Neural cell (in vitro differentiated cells): ENCODE measurements around the gene C20orf144. TPM values are rescaled to one million over a fixed set of nuclear protein-coding genes. Genes with fewer than 3 reads are reported as not detected.
"Not testable (repeated sequence)": the region's sequence is repeated elsewhere in the genome, so short reads cannot be mapped to it uniquely, and the experiment has no call there.

Experiments
- H2AFZ ChIP-seq: fragments of 200-600, 300-800 bp; sonication (generic), shearing (Covaris generic); 2 replicates; pipeline ENCODE4 v1.6.0; 2014; ENCODE audit warnings: low read depth, mild to moderate bottlenecking, antibody characterized with exemption, low read length, moderate library complexity
- H3F3A ChIP-seq: fragments of 200-600 bp; shearing (Covaris generic); 2 replicates; pipeline ENCODE4 v1.6.1; 2016; ENCODE audit warnings: mild to moderate bottlenecking, moderate library complexity, mixed read lengths, antibody characterized with exemption, low read length; ENCODE audit not compliant: insufficient read depth, poor library complexity, severe bottlenecking
- H3K27ac ChIP-seq: fragments of 200-600, 300-800 bp; sonication (generic), shearing (Covaris generic); 2 replicates; pipeline ENCODE4 v1.5.1; 2014; ENCODE audit warnings: mild to moderate bottlenecking, low read length, moderate library complexity
- H3K27me3 ChIP-seq: fragments of 300-800, 200-600 bp; sonication (generic), shearing (Covaris generic); 2 replicates; pipeline ENCODE4 v1.6.0; 2014; ENCODE audit warnings: mild to moderate bottlenecking, low read depth, low read length, moderate library complexity; ENCODE audit not compliant: insufficient read depth
- H3K36me3 ChIP-seq: fragments of 300-800, 200-600 bp; sonication (generic), shearing (Covaris generic); 2 replicates; pipeline ENCODE4 v1.5.1; 2014; ENCODE audit warnings: mild to moderate bottlenecking, antibody characterized with exemption, low read length, moderate library complexity; ENCODE audit not compliant: insufficient read depth
- H3K4me2 ChIP-seq: fragments of 300-800, 200-600 bp; sonication (generic), shearing (Covaris generic); 2 replicates; pipeline ENCODE4 v1.6.0; 2014; ENCODE audit warnings: mild to moderate bottlenecking, low read length
- H3K4me3 ChIP-seq: fragments of 300-800, 200-600 bp; sonication (generic), shearing (Covaris generic); 2 replicates; pipeline ENCODE4 v1.5.1; 2014; ENCODE audit warnings: mild to moderate bottlenecking, low read length, moderate library complexity
- H3K79me2 ChIP-seq: fragments of 200-600 bp; shearing (Covaris generic); replicated peaks from 2 replicates; pipeline ENCODE4 v1.6.0; 2014; ENCODE audit warnings: mild to moderate bottlenecking, low read length, moderate library complexity; ENCODE audit not compliant: insufficient read depth
- H3K9ac ChIP-seq: fragments of 300-800, 200-600 bp; sonication (generic), shearing (Covaris generic); 2 replicates; pipeline ENCODE4 v1.6.1; 2016; ENCODE audit warnings: mild to moderate bottlenecking, low read length, mixed read lengths
- H3K9me2 ChIP-seq: fragments of 200-600 bp; shearing (Covaris generic); 2 replicates; pipeline ENCODE4 v1.6.1; 2016; ENCODE audit warnings: mild to moderate bottlenecking, low read length, mixed read lengths; ENCODE audit not compliant: insufficient read depth
- H3K9me3 ChIP-seq: fragments of 200-600, 300-800 bp; sonication (generic), shearing (Covaris generic); 2 replicates; pipeline ENCODE4 v1.6.1; 2016; ENCODE audit warnings: mild to moderate bottlenecking, mixed run types, low read length, moderate library complexity, mixed read lengths
- H4K20me1 ChIP-seq: fragments of 200-600 bp; shearing (Covaris generic); 2 replicates; pipeline ENCODE4 v1.6.1; 2016; ENCODE audit warnings: mild to moderate bottlenecking, mixed run types; ENCODE audit not compliant: insufficient read depth
- CTCF ChIP-seq: fragments of 450-650 bp; IDR thresholded peaks from 2 replicates; pipeline ENCODE4 v1.5.1; 2014; ENCODE audit warnings: antibody characterized with exemption, mild to moderate bottlenecking, moderate library complexity; ENCODE audit not compliant: poor library complexity, severe bottlenecking
- EP300 ChIP-seq: fragments of 450-650 bp; conservative IDR thresholded peaks from 2 replicates; pipeline ENCODE4 v1.6.1; 2014; ENCODE audit warnings: antibody characterized with exemption, mild to moderate bottlenecking, moderate library complexity; ENCODE audit not compliant: poor library complexity, severe bottlenecking
- EZH2 ChIP-seq: fragments of 200-600, 300-800 bp; shearing (Covaris generic), sonication (generic); IDR thresholded peaks from 2 replicates; pipeline ENCODE4 v1.6.1; 2014; ENCODE audit warnings: antibody characterized with exemption, low read length, borderline replicate concordance, mild to moderate bottlenecking; ENCODE audit not compliant: insufficient read depth, poor library complexity, severe bottlenecking
- MXI1 ChIP-seq: fragments of 450-650 bp; conservative IDR thresholded peaks from 2 replicates; pipeline ENCODE4 v1.6.1; 2014; ENCODE audit warnings: antibody characterized with exemption, mild to moderate bottlenecking; ENCODE audit not compliant: poor library complexity, severe bottlenecking
- POLR2AphosphoS5 ChIP-seq: IDR thresholded peaks from 2 replicates; pipeline ENCODE4 v1.6.1; 2012
- RAD21 ChIP-seq: fragments of 450-650 bp; conservative IDR thresholded peaks from 2 replicates; pipeline ENCODE4 v1.6.1; 2014; ENCODE audit warnings: antibody characterized with exemption, mild to moderate bottlenecking, moderate library complexity
- REST ChIP-seq: IDR thresholded peaks from 2 replicates; pipeline ENCODE4 v1.6.1; 2012; ENCODE audit warnings: borderline replicate concordance
- SMC3 ChIP-seq: fragments of 450-650 bp; conservative IDR thresholded peaks from 2 replicates; pipeline ENCODE4 v1.6.1; 2014; ENCODE audit warnings: antibody characterized with exemption, mild to moderate bottlenecking, moderate library complexity; ENCODE audit not compliant: poor library complexity
- TAF1 ChIP-seq: IDR thresholded peaks from 2 replicates; pipeline ENCODE4 v1.6.1; 2012; ENCODE audit warnings: low read depth
- polyA plus RNA-seq: library from polyadenylated mRNA; depleted of rRNA; stranded (reverse); fragments of >200 nt; gene quantifications from 2 replicates; pipeline ENCODE4 v1.2.3, GENCODE V29; 2014

C20orf144 gene
- polyA plus RNA-seq, 1 donor from 2014 or later: not detected

- no peaks in the 10 kb centered on the region for H3K79me2 ChIP-seq
- H3K36me3 ChIP-seq: no peaks in the 10 kb centered on the region
- no peak overlapping the region for H2AFZ ChIP-seq
- H3K4me3 ChIP-seq: no peak overlapping the region
- no peak for TF ChIP-seq MXI1
- H3F3A ChIP-seq: no peaks in the 10 kb centered on the region
- no peaks in the 10 kb centered on the region for H3K27me3 ChIP-seq
- H3K9me3 ChIP-seq: no peaks in the 10 kb centered on the region
- H3K27ac ChIP-seq: no peak overlapping the region
- H4K20me1 ChIP-seq: no peaks in the 10 kb centered on the region
- no peak overlapping the region for H3K9ac ChIP-seq
- no peaks in the 10 kb centered on the region for H3K9me2 ChIP-seq
- no peak overlapping the region for H3K4me2 ChIP-seq
These were observed 32.6 kb upstream of the C20orf144 start for GRCh38 chr20:33629533-33629932.

GRCh38 chr20:33629979-33630378, 32.1 kb upstream of the C20orf144 start:
- Histone ChIP-seq H3F3A (no peaks in the 10 kb centered on the region), H2AFZ (no peak overlapping the region), H3K9ac (no peak overlapping the region), H3K27ac (no peak overlapping the region), H3K36me3 (no peaks in the 10 kb centered on the region), H3K4me2 (no peak overlapping the region), H3K27me3 (no peaks in the 10 kb centered on the region), H3K9me3 (no peaks in the 10 kb centered on the region), H4K20me1 (no peaks in the 10 kb centered on the region), H3K4me3 (no peak overlapping the region), H3K9me2 (no peaks in the 10 kb centered on the region), H3K79me2 (no peaks in the 10 kb centered on the region)
- TF ChIP-seq SMC3 (no peak), TAF1 (no peak), REST (no peak), POLR2AphosphoS5 (no peak), CTCF (no peak), MXI1 (no peak), EZH2 (no peak), EP300 (no peak), RAD21 (no peak)

GRCh38 chr20:33630507-33630906, 31.6 kb upstream of the C20orf144 start:
- Histone ChIP-seq H3F3A (no peaks in the 10 kb centered on the region), H3K27me3 (no peaks in the 10 kb centered on the region), H4K20me1 (no peaks in the 10 kb centered on the region), H3K4me2 (no peak overlapping the region), H2AFZ (no peak overlapping the region), H3K9ac (no peak overlapping the region), H3K79me2 (no peaks in the 10 kb centered on the region), H3K27ac (no peak overlapping the region), H3K4me3 (no peak overlapping the region), H3K9me3 (no peaks in the 10 kb centered on the region), H3K36me3 (no peaks in the 10 kb centered on the region), H3K9me2 (no peaks in the 10 kb centered on the region)
- TF ChIP-seq CTCF: no peak
- TF ChIP-seq EP300: no peak
- TF ChIP-seq MXI1: no peak
- no peak for TF ChIP-seq EZH2
- no peak for TF ChIP-seq SMC3
- no peak for TF ChIP-seq RAD21

GRCh38 chr20:33631910-33632309, 30.2 kb upstream of the C20orf144 start:
- not testable (repeated sequence) for H3K4me2 ChIP-seq, H3K9me3 ChIP-seq, H3K4me3 ChIP-seq, H3K9me2 ChIP-seq, H3K79me2 ChIP-seq, H3F3A ChIP-seq, H4K20me1 ChIP-seq, H3K27ac ChIP-seq, H3K36me3 ChIP-seq, H3K9ac ChIP-seq, H2AFZ ChIP-seq, H3K27me3 ChIP-seq
